ENCODE data around the gene ACLY.

GRCh38 chr17:41893384-41893783, 25.4 kb downstream of the ACLY start:
- TF ChIP-seq CTCF (IDR thresholded peaks at IDR 0.05) (no peak), POLR2A (IDR thresholded peaks at IDR 0.05) (no peak)
